ENCODE data around the gene BACE2. TPM values are rescaled to one million over a fixed set of nuclear protein-coding genes. Genes with fewer than 3 reads are reported as not detected.

BACE2 gene
- total and polyA plus RNA-seq, 2 of the 4 experiments (the other 2 are of a cell fraction) = 17.0 to 35.5 TPM

DNA sequence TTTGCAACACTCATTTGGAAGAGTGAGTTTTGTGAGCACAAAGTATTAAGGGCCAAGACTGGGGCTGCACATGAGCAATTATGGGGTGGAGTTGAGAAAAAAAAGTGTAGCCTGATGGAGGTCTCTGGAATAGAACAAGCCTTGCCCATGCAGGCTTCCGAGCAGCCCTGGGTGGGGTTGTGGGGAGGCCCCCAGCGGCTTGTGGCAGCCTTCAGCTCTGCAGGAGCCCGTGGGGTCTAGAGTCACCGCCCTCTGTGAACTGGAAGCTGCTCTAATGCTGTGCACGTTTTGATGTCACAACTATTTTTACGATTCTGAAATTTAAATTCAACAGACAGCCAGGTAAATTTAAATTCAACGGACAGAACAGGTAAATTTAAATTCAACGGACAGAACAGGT lies 58.9 kb downstream of the BACE2 start:
- Histone ChIP-seq H2AK5ac (ENCODE audit: low read depth, low read length) (no peak overlapping the region), H3K27ac (ENCODE audit: insufficient read depth, low read length) (no peak overlapping the region), H3K23ac (ENCODE audit: low read depth, low read length) (no peak overlapping the region), H3K14ac (replicated peaks; ENCODE audit: low read depth, low read length) (no peak overlapping the region), H4K5ac (ENCODE audit: low read depth, low read length) (no peak overlapping the region), H3K4me3 (ENCODE audit: insufficient read depth, low read depth, low read length) (no peak overlapping the region), H3K4ac (ENCODE audit: low read depth, low read length) (no peak overlapping the region), H2BK20ac (ENCODE audit: low read depth, low read length) (no peak overlapping the region), H2AFZ (replicated peaks; ENCODE audit: low read length, poor library complexity) (no peak overlapping the region), H2AK9ac (replicated peaks; ENCODE audit: low read depth, low read length, poor library complexity) (no peak overlapping the region), H2BK5ac (ENCODE audit: low read depth, low read length, poor library complexity, severe bottlenecking) (no peak overlapping the region), H4K8ac (ENCODE audit: low read depth in 2 of 2, low read length in 2 of 2) (no peak overlapping the region), H3K27me3 (ENCODE audit: control insufficient read depth, insufficient read depth, low read length) (no peaks in the 10 kb centered on the region), H4K20me1 (ENCODE audit: insufficient read depth, low read length) (no peaks in the 10 kb centered on the region), H3K79me1 (ENCODE audit: low read depth in 1 of 2, low read length in 2 of 2) (no peaks in the 10 kb centered on the region), H3K4me2 (ENCODE audit: low read depth, low read length) (no peak overlapping the region), H3K36me3 (ENCODE audit: control insufficient read depth, insufficient read depth, low read length) (0 out of 2 replicates have a peak, but pooled peaks cover 2% of the 10 kb centered on the region), H4K91ac (ENCODE audit: insufficient read depth, low read depth, low read length) (no peak overlapping the region), H3K4me1 (ENCODE audit: control insufficient read depth, insufficient read depth, low read length) (no peaks in the 10 kb centered on the region), H3K9me1 (ENCODE audit: insufficient read depth, low read length) (no peaks in the 10 kb centered on the region), H3K9me3 (ENCODE audit: control insufficient read depth, insufficient read depth, low read length) (no peaks in the 10 kb centered on the region), H2BK120ac (ENCODE audit: low read depth, low read length) (no peak overlapping the region), H2BK15ac (ENCODE audit: low read depth, low read length) (no peak overlapping the region), H3K9ac (ENCODE audit: low read depth, low read length) (no peak overlapping the region), H3K18ac (ENCODE audit: low read depth, low read length) (no peak overlapping the region), H3K56ac (ENCODE audit: extremely low read depth, insufficient read depth, low read length) (no peak overlapping the region)
- no peak for DNase-seq
- no TSS peak for BruUV-seq (replicated peaks)
- CTCF ChIA-PET = no interaction called here
- dilution Hi-C loops (cut with HindIII; ENCODE audit: low sequenced_read_pairs, unreplicated experiment) = no loop called here
- POLR2A ChIA-PET (ENCODE audit: unreplicated experiment) = no interaction called here
- WGBS, 2 experiments (ENCODE audit: extremely low coverage in 2 of 2, insufficient read length in 1 of 2) = 84% methylated on average over 6 of the region's 8 CpGs; no CpG with 5 or more reads in 1 of the 2 experiments
- ATAC-seq (ENCODE audit: low read depth) = no peak
- in situ Hi-C loops (cut with MboI; ENCODE audit: low sequenced_read_pairs) = no loop called here
- TF ChIP-seq RCOR1 (IDR thresholded peaks at IDR 0.05; ENCODE audit: insufficient replicate concordance, low read length) (no peak), MAZ (IDR thresholded peaks at IDR 0.05; ENCODE audit: borderline replicate concordance, low read depth, low read length) (no peak), RAD21 (IDR thresholded peaks at IDR 0.05; ENCODE audit: low read length) (no peak), MAFK (IDR thresholded peaks at IDR 0.05; ENCODE audit: low read depth, low read length) (no peak), NFE2L2 (IDR thresholded peaks at IDR 0.05; ENCODE audit: low read depth, low read length) (no peak), FOS (IDR thresholded peaks at IDR 0.05; ENCODE audit: low read depth, low read length) (no peak)
- intact Hi-C loops (cut with micrococcal nuclease) = no loop called here

Data from IMR-90 (cell line).